Activated T-cell treated with anti-CD3 and anti-CD28 coated beads for 4 hours (primary cell): ENCODE measurements around the gene EGF.
"Not testable (repeated sequence)": the region's sequence is repeated elsewhere in the genome, so short reads cannot be mapped to it uniquely, and the experiment has no call there.

Experiments
- DNase-seq: peaks from one replicate; pipeline ENCODE4 v3.0.0-alpha.2; 2020

The EGF gene

GRCh38 chr4:109998867-109999584, 86.3 kb downstream of the EGF start:
- peak; percentile 4 for DNase-seq

- no peak for DNase-seq
These were observed 86.9 kb downstream of the EGF start for GRCh38 chr4:109999585-109999912.

GRCh38 chr4:110002326-110002725, 89.6 kb downstream of the EGF start:
- no peak for DNase-seq

DNA sequence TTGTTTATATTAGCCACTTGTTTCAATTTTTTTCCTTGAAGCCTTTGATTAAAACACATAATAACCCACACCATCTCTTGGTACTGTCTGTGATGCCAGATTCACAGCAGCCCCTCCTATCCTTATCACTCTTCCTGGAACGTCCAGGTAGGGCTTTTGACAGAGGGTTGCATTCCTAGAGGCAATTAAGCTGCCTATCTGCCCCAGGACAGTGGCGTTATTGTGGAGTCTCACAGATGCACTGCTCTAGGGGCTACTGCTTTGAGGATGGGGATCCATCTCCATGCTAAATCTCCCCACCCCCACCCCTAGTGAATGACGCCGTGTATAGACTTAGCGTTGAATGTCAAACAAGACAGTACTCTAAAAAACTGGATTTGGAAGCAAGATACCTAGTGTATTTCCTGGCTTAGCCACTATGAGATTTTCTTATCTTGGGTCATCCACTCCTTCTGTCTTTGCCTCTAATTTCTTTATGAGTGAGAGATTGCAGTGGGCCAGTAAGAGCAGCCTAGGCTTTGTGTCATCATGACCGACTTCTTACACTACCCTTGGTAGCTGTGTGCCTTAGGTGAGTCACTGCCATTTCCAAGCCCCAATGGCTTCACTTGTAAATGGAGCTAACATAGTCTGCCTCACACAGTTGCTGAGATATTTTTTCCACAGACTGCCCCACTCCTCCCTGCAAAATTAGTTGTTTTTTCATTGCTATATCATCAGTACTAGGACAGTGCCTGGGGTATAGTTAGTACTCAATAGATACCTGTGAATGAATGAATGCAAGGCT, 90.9 kb downstream of the EGF start:
- DNase-seq, result no peak

GRCh38 chr4:110004556-110004955, 91.9 kb downstream of the EGF start:
- no peak for DNase-seq

GRCh38 chr4:110005461-110006056, 92.9 kb downstream of the EGF start:
- DNase-seq, result no peak

- DNase-seq, result no peak
These were observed 94.5 kb downstream of the EGF start for GRCh38 chr4:110007217-110007616.

- no peak for DNase-seq
These were observed 95.9 kb downstream of the EGF start for GRCh38 chr4:110008540-110008939.

GRCh38 chr4:110009550-110009949, 96.9 kb downstream of the EGF start:
- no peak for DNase-seq

GRCh38 chr4:110010797-110011196, 98.1 kb downstream of the EGF start:
- no peak for DNase-seq

DNA sequence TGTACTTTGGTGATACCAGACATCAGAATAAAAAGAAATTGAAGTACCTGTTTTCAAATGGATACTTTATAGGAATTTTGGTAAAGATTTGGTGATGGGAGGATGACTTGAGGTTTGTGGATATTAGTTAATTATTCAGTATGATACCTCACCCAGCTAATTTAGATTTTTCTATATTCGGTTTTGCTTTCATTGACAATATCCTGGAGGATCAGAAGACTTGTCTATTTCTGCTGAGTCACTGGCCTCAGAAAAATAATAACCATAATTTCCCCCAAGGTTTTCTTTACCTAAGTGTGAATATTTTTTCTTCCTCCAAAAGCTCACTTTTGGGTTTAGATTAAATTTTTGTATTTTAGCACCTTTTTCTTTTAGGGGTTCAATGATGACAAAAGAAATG, 100.2 kb downstream of the EGF start:
- no peak for DNase-seq

DNA sequence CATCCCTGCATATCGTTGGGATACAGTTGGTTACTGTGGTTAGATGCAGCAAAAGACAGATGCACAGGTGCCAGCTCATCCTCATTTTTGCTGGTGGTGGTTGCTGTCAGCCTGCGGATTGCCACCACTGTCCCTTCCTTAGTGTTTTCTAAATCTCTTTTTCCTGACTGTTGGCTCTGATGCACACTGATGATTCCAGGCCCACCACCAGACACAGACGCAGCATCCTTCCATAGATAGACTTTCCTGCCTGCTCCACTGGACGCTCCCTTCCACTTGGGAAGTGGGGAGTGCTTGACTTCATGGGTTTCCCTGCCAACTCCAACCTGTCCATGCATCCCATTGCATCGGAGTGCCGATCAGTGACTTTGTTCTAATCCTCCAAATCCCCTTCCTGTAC, 101.5 kb downstream of the EGF start:
- no peak for DNase-seq

- DNase-seq, result no peak
These were observed 106.5 kb downstream of the EGF start for GRCh38 chr4:110019153-110019552.

DNA sequence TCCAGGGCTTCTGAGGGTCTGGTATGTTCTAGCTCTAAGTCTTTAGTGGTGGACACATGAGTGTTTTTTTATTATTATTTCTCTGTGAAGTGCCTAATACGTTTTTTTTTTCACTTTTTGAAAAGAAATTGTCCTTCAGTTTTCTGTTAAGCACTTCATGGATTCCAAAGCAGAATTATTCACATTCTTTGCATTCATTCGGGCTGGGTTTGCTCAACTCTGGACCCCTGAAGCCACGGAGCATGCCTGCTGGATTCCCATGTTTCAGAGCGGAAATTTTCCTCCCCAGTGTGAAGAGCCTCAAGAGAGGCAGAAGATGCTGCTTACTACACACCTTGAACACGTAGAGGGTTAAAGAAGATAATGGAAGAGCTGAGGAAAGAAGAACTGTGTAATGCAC, 107.5 kb downstream of the EGF start:
- no peak for DNase-seq

GRCh38 chr4:110020646-110021443, 108.2 kb downstream of the EGF start:
- DNase-seq, result no peak

DNA sequence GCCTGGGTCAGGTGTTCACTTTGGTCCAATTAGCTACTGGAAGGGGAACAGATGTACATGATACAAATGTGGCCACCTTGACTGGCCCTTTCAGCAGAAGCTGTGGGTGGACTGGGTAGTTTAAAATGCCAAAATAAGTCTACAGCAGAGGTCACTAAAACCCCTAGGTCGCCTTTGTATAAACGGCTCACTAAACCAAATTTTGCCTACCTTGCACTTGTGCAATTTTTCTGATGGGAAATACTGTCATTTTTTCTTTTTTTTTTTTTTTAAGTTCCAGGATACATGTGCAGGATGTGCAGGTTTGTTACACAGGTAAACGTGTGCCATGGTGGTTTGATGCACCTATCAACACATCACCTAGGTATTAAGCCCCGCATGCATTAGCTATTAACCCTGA, 109.8 kb downstream of the EGF start:
- no peak for DNase-seq

GRCh38 chr4:110025056-110025455, 112.4 kb downstream of the EGF start:
- no peak for DNase-seq

- no peak for DNase-seq
These were observed 113.0 kb downstream of the EGF start for GRCh38 chr4:110025718-110026117.

GRCh38 chr4:110032603-110033002, 119.9 kb downstream of the EGF start:
- no peak for DNase-seq

DNA sequence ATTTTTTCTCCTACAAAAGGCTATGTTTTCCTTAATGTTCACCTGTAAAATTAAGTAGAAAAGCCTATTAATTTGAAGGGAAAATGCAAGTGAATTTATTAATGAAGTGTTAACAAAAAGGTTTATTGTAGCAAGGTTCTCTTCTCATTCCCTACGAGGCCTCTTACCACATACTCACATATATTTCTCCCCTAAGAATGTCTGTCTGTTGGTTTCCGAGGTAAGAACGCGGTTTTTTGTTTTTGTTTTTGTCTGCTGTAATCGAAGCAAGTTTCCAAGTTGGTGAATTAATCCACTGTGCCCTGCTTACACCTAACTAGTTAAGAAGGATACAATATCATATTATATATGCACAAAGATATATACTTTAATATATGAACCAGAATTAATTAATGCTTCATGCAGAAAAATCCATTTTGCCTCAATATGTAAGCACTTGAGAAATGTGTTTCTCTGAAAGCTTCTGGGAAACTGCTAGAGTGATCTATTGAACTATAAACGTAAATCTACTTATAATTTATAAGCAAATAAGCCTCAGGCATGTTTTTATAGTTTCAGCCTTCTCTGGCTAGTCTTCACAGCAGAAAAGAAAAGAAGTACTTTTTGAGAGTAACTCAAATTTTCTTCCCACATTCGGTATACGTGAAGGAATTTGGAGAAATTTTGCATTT, 120.8 kb downstream of the EGF start:
- DNase-seq, result no peak

DNA sequence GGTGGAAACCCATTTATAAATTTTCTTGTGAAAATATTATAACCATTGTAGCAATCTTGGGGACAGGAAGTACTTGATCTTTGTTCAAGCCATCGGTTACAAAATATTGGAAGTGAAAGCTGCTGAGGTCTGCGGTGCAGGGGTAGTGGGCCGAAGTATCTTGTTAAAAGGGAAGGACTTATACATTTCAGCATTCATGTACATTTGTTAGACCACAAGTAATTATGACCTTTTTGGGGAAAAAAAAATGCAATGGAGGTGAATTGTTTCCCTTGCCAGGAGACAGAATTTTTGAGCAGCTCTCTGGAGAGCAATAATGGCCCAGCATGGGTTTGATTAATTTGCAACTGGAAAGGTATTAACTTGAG, 121.3 kb downstream of the EGF start:
- no peak for DNase-seq

DNA sequence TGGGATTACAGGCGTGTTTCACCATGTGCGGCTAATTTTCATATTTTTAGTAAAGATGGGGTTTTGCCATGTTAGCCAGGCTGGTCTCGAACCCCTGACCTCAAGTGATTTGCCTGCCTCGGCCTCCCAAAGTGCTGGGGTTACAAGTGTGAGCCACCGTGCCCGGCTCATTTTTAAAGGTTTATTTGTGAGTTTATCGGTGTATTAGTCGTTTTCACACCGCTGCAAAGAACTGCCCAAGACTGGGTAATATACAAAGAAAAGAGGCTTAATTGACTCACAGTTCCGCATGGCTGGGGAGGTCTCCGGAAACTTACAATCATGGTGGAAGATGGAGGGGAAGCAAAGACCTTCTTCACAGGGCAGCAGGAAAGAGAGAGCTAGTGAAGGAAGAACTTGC, 126.5 kb downstream of the EGF start:
- not testable (repeated sequence) for DNase-seq

- DNase-seq, result no peak
These were observed 129.1 kb downstream of the EGF start for GRCh38 chr4:110041735-110042134.
